PC-9 (cell line): ENCODE results near the gene TOMM5. TPM values are rescaled to one million over a fixed set of nuclear protein-coding genes. Genes with fewer than 3 reads are reported as not detected.

ENCODE experiments used
- BruUV-seq: library from RNA; stranded (reverse); fragments of 400-500 nt; replicated peaks from 2 replicates; lab custom pipeline; 2021; lab: Mats Ljungman, UMichigan
- CTCF ChIA-PET: fragments of 300-600 bp; sonication (Branson Sonifier 250); formaldehyde crosslinking; loops from one replicate; lab custom pipeline; 2022; ENCODE audit warnings: antibody characterized with exemption; lab: Charles Lee
- POLR2A ChIA-PET: fragments of 300-600 bp; sonication (Branson Sonifier 250); formaldehyde crosslinking; loops from one replicate; lab custom pipeline; 2022; ENCODE audit warnings: antibody characterized with exemption; ENCODE audit not compliant: unreplicated experiment; lab: Charles Lee
- DNase-seq, 2 experiments: peaks; one replicate each; pipeline versions ENCODE4 v3.0.0 to v3.0.0-alpha.2; 2015 to 2022; ENCODE audit warnings: mixed read lengths in 1 of 2
- H2AFZ ChIP-seq: fragments of 200-600 bp; sonication (generic); 2 replicates; pipeline ENCODE4 v1.8.1; 2017; ENCODE audit warnings: antibody characterized with exemption
- H3F3A ChIP-seq: fragments of 200-600 bp; sonication (generic); 2 replicates; pipeline ENCODE4 v1.8.1; 2017; ENCODE audit warnings: antibody characterized with exemption, mild to moderate bottlenecking, low read depth; ENCODE audit not compliant: insufficient read depth
- H3K27ac ChIP-seq: fragments of 200-600 bp; sonication (generic); 2 replicates; pipeline ENCODE4 v1.6.1; 2016; ENCODE audit warnings: mixed run types
- H3K27me3 ChIP-seq: fragments of 200-600 bp; sonication (generic); 2 replicates; pipeline ENCODE4 v1.6.1; 2016; ENCODE audit warnings: low read depth, mixed run types; ENCODE audit not compliant: insufficient read depth
- H3K36me3 ChIP-seq: fragments of 200-600 bp; sonication (generic); 2 replicates; pipeline ENCODE4 v1.6.1; 2016; ENCODE audit warnings: low read depth, mixed run types
- H3K4me1 ChIP-seq: fragments of 200-600 bp; sonication (generic); replicated peaks from 2 replicates; pipeline ENCODE4 v1.6.1; 2016; ENCODE audit warnings: mixed run types; ENCODE audit not compliant: insufficient read depth
- H3K4me2 ChIP-seq: fragments of 200-600 bp; sonication (generic); 2 replicates; pipeline ENCODE4 v1.6.1; 2017; ENCODE audit warnings: mixed run types
- H3K4me3 ChIP-seq: fragments of 200-600 bp; sonication (generic); 2 replicates; pipeline ENCODE4 v1.6.1; 2016; ENCODE audit warnings: mixed run types
- H3K79me2 ChIP-seq: fragments of 200-600 bp; sonication (generic); 2 replicates; pipeline ENCODE4 v1.6.1; 2017; ENCODE audit warnings: low read depth, mixed run types
- H3K9me2 ChIP-seq: fragments of 200-600 bp; sonication (generic); 2 replicates; pipeline ENCODE4 v1.8.1; 2017; ENCODE audit warnings: mild to moderate bottlenecking; ENCODE audit not compliant: insufficient read depth
- H3K9me3 ChIP-seq: fragments of 200-600 bp; sonication (generic); 2 replicates; pipeline ENCODE4 v1.8.1; 2016; ENCODE audit warnings: low read depth; ENCODE audit not compliant: insufficient read depth
- H4K20me1 ChIP-seq: fragments of 200-600 bp; sonication (generic); 2 replicates; pipeline ENCODE4 v1.8.1; 2017; ENCODE audit not compliant: insufficient read depth
- CTCF ChIP-seq: fragments of 200-600 bp; sonication (generic); conservative IDR thresholded peaks from 2 replicates; pipeline ENCODE4 v1.6.1; 2017; ENCODE audit warnings: mixed run types, antibody characterized with exemption, mild to moderate bottlenecking, moderate library complexity
- EZH2 ChIP-seq: fragments of 200-600 bp; sonication (generic); IDR thresholded peaks from 2 replicates; pipeline ENCODE4 v1.8.0; 2017; ENCODE audit warnings: antibody characterized with exemption, low read depth
- intact Hi-C: fragments of 100-400 bp; cut with micrococcal nuclease; formaldehyde crosslinking; loops from one replicate; pipeline ENCODE4 v1.10.0; 2022; ENCODE audit not compliant: unreplicated experiment
- total RNA-seq: library from RNA; stranded (reverse); gene quantifications from 2 replicates; pipeline ENCODE4 v1.2.3, GENCODE V29; 2021

Gene TOMM5
- total RNA-seq, 1 experiment from 2014 or later: 78.2 TPM

- TF ChIP-seq CTCF: no peak
- no peak for TF ChIP-seq EZH2
- ChIA-PET CTCF (no interaction called here), POLR2A (no interaction called here)
- H3K27ac ChIP-seq: no peak overlapping the region
- H3K4me3 ChIP-seq: no peak overlapping the region
- no peaks in the 10 kb centered on the region for H3K36me3 ChIP-seq
- H3K9me3 ChIP-seq: peaks cover 5% of the 10 kb centered on the region; the same call in 1 of the 2 replicates
- H4K20me1 ChIP-seq: no peaks in the 10 kb centered on the region
- no peaks in the 10 kb centered on the region for H3K79me2 ChIP-seq
- H3K27me3 ChIP-seq: no peaks in the 10 kb centered on the region
- no peak overlapping the region for H3K4me2 ChIP-seq
- H3F3A ChIP-seq: no peaks in the 10 kb centered on the region
- no peak overlapping the region for H2AFZ ChIP-seq
- intact Hi-C loops: no loop called here
- no TSS peak for BruUV-seq
- no peaks in the 10 kb centered on the region for H3K4me1 ChIP-seq
- no peaks in the 10 kb centered on the region for H3K9me2 ChIP-seq
- DNase-seq: no peak
Observed at GRCh38 chr9:37559855-37560592, 32.4 kb downstream of the TOMM5 start.

GRCh38 chr9:37559125-37559524 lies 33.3 kb downstream of the TOMM5 start:
- H3K4me1 ChIP-seq: no peaks in the 10 kb centered on the region
- no TSS peak for BruUV-seq
- H2AFZ ChIP-seq: no peak overlapping the region
- CTCF ChIA-PET: no interaction called here
- H4K20me1 ChIP-seq: no peaks in the 10 kb centered on the region
- intact Hi-C loops: no loop called here
- H3K27ac ChIP-seq: no peak overlapping the region
- H3K79me2 ChIP-seq: no peaks in the 10 kb centered on the region
- POLR2A ChIA-PET: no interaction called here
- no peak for DNase-seq
- no peaks in the 10 kb centered on the region for H3K36me3 ChIP-seq
- H3K4me2 ChIP-seq: no peak overlapping the region
- H3K9me2 ChIP-seq: no peaks in the 10 kb centered on the region
- no peaks in the 10 kb centered on the region for H3F3A ChIP-seq
- no peaks in the 10 kb centered on the region for H3K27me3 ChIP-seq
- H3K4me3 ChIP-seq: no peak overlapping the region
- H3K9me3 ChIP-seq: peaks cover under 1% of the 10 kb centered on the region; the same call in 1 of the 2 replicates
- TF ChIP-seq EZH2 (no peak), CTCF (no peak)

- intact Hi-C loops: no loop called here
- TF ChIP-seq CTCF (no peak), EZH2 (no peak)
- Histone ChIP-seq H3K9me2 (no peaks in the 10 kb centered on the region), H3K79me2 (no peaks in the 10 kb centered on the region), H3K36me3 (no peaks in the 10 kb centered on the region), H2AFZ (no peak overlapping the region), H3F3A (no peaks in the 10 kb centered on the region), H3K4me2 (no peak overlapping the region), H3K27me3 (no peaks in the 10 kb centered on the region), H3K27ac (no peak overlapping the region), H4K20me1 (no peaks in the 10 kb centered on the region), H3K4me1 (no peaks in the 10 kb centered on the region), H3K4me3 (no peak overlapping the region), H3K9me3 (no peaks in the 10 kb centered on the region)
- no TSS peak for BruUV-seq
- no peak for DNase-seq
- ChIA-PET CTCF (no interaction called here), POLR2A (interaction anchor here (0.6 kb wide), 1 partner anchor 62 kb away, joined by 3 read pairs; no protein-coding TSS in a partner anchor)
Observed at GRCh38 chr9:37555786-37556185, 36.6 kb downstream of the TOMM5 start.
